KOPT-K1 (cell line): ENCODE data around the gene CYP2A6.

Experiments used
- H3K27ac ChIP-seq: fragments of 200-600 bp; sonication (generic); 2 replicates; pipeline ENCODE4 v1.5.1; 2016; ENCODE audit warnings: antibody characterized with exemption, mild to moderate bottlenecking, low read depth, low read length; ENCODE audit not compliant: poor library complexity, severe bottlenecking
- H3K36me3 ChIP-seq: fragments of 200-600 bp; sonication (generic); 2 replicates; pipeline ENCODE4 v1.5.1; 2017; ENCODE audit warnings: antibody characterized with exemption, mild to moderate bottlenecking, low read length, moderate library complexity; ENCODE audit not compliant: insufficient read depth
- H3K9me3 ChIP-seq: fragments of 200-600 bp; sonication (generic); 2 replicates; pipeline ENCODE4 v1.5.1; 2017; ENCODE audit warnings: antibody characterized with exemption, low read length, mild to moderate bottlenecking; ENCODE audit not compliant: insufficient read depth, poor library complexity, severe bottlenecking

Gene CYP2A6

GRCh38 chr19:40803170-40803856 is 46.9 kb downstream of the CYP2A6 start:
- H3K9me3 ChIP-seq: no peaks in the 10 kb centered on the region
- H3K36me3 ChIP-seq: peaks cover 77% of the 10 kb centered on the region
- peak overlapping the region; percentile 27 for H3K27ac ChIP-seq

- peaks cover 69% of the 10 kb centered on the region for H3K36me3 ChIP-seq
- H3K27ac ChIP-seq: peak overlapping the region; percentile 30
- no peaks in the 10 kb centered on the region for H3K9me3 ChIP-seq
These were observed 47.7 kb downstream of the CYP2A6 start for GRCh38 chr19:40802300-40803169.

- Histone ChIP-seq H3K27ac (peak overlapping the region; percentile 30), H3K36me3 (peaks cover 60% of the 10 kb centered on the region)
These were observed 48.6 kb downstream of the CYP2A6 start for GRCh38 chr19:40801426-40802299.

GRCh38 chr19:40800997-40801377 is 49.3 kb downstream of the CYP2A6 start:
- Histone ChIP-seq H3K9me3 (no peaks in the 10 kb centered on the region), H3K36me3 (peaks cover 53% of the 10 kb centered on the region), H3K27ac (peak overlapping the region; percentile 86)

More at GRCh38 chr19:40801426-40802299, 48.6 kb downstream of the CYP2A6 start:
- H3K9me3 ChIP-seq: no peaks in the 10 kb centered on the region

- Histone ChIP-seq H3K36me3 (peaks cover 48% of the 10 kb centered on the region), H3K9me3 (no peaks in the 10 kb centered on the region), H3K27ac (peak overlapping the region; percentile 86)
These were observed 49.8 kb downstream of the CYP2A6 start for GRCh38 chr19:40800339-40800996.

GRCh38 chr19:40799558-40800338 is 50.5 kb downstream of the CYP2A6 start:
- peaks cover 41% of the 10 kb centered on the region for H3K36me3 ChIP-seq
- H3K27ac ChIP-seq: peak overlapping the region; percentile 86
- no peaks in the 10 kb centered on the region for H3K9me3 ChIP-seq

GRCh38 chr19:40798683-40799557 is 51.3 kb downstream of the CYP2A6 start, which contains the start of gene EGLN2:
Gene EGLN2 (plus strand): TSS chr19:40799191. CDS start chr19:40800573, 1,382 bp downstream.
- Histone ChIP-seq H3K27ac (peak within 1 kb of the TSS; percentile 86), H3K9me3 (no peaks in the 10 kb centered on the region), H3K36me3 (peaks cover 33% of the 10 kb centered on the region)

GRCh38 chr19:40797963-40798682 is 52.1 kb downstream of the CYP2A6 start:
- Histone ChIP-seq H3K9me3 (no peaks in the 10 kb centered on the region), H3K27ac (peak overlapping the region; percentile 86), H3K36me3 (peaks cover 25% of the 10 kb centered on the region)

- Histone ChIP-seq H3K9me3 (no peaks in the 10 kb centered on the region), H3K36me3 (peaks cover 17% of the 10 kb centered on the region), H3K27ac (peak overlapping the region; percentile 86)
These were observed 52.9 kb downstream of the CYP2A6 start for GRCh38 chr19:40797166-40797962.
